ENCODE results near the gene KRT39. TPM values are rescaled to one million over a fixed set of nuclear protein-coding genes. Genes with fewer than 3 reads are reported as not detected.
A peak's percentile ranks its signal among the peaks of the same experiment; 100 is the strongest.

The KRT39 gene
- polyA plus RNA-seq: not detected
- long read RNA-seq, donor 1: 0 reads
- long read RNA-seq, donor 2: 0 reads
- long read RNA-seq, donor 3: 0 reads
- long read RNA-seq, donor 4: 0 reads
- long read RNA-seq, donor 5: 0 reads
- long read RNA-seq, donor 6: 0 reads
- long read RNA-seq, donor 7: 0 reads
- long read RNA-seq, donor 8: 0 reads
- long read RNA-seq, donor 9: 0 reads
- long read RNA-seq, donor 10: 0 reads
- long read RNA-seq, donor 11: 0 reads

DNA sequence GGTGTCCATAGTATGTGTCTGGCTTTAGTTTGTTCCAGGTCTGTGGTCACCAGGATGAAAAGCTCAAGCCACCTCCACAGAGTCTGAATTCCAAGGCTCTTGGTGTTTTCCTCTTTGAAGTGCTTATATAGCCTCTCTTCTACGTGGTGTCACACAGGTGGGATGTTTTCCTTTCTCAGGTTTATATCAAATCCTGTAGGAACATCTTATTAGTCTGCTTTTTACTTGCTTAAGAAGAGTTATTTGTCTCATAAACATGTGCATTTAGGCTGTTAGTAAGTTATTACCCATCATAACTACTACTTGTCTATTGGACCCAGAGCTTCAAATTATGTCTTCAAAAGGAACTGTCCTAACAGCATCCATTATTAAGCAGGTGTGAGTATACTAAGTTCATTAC is at the start of gene KRT39:
KRT39 (minus strand) TSS at position 101 of the 400 bp plus-strand sequence; CDS start at position 9, 92 bp downstream.
- DNase-seq: no peak
- Histone ChIP-seq H3K27ac (ENCODE audit: low read length) (no peak within 1 kb of the TSS), H3K36me3 (ENCODE audit: control insufficient read depth, insufficient read depth, low read length) (no peaks in the 10 kb centered on the region), H3K27me3 (ENCODE audit: control insufficient read depth, insufficient read depth, low read length) (no peaks in the 10 kb centered on the region), H3K4me3 (ENCODE audit: low read length) (no peak within 1 kb of the TSS), H3K4me1 (ENCODE audit: control insufficient read depth, insufficient read depth, low read length) (no peaks in the 10 kb centered on the region), H3K9me3 (ENCODE audit: control insufficient read depth, low read depth, low read length) (no peaks in the 10 kb centered on the region)
- no CpG with 5 or more reads among the region's 1 CpG for WGBS (ENCODE audit: insufficient coverage, low lambda C conversion rate)

DNA sequence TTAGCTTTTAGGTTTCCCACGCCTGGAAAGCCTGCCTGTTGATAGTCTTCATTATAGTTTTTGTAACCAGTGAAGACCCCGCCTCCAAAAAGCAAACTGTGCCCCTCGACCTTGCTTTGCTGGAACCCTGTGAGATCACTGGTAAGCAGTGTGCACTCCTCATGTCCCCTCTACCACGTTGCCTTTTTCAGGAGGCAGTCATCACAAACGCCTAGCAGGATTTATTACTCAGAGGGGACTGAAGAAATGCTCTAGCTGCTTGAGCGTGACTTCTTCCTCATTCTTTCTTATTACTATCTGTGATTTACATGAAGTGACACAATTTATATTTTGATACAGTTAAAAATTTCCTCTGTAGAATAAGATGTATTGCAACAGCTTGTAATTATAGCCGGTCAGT is 48.7 kb upstream of the KRT39 start:
- DNase-seq: no peak
- Histone ChIP-seq H3K36me3 (ENCODE audit: control insufficient read depth, insufficient read depth, low read length) (no peaks in the 10 kb centered on the region), H3K4me1 (ENCODE audit: control insufficient read depth, insufficient read depth, low read length) (no peaks in the 10 kb centered on the region), H3K27ac (ENCODE audit: low read length) (no peak overlapping the region), H3K27me3 (ENCODE audit: control insufficient read depth, insufficient read depth, low read length) (no peaks in the 10 kb centered on the region), H3K9me3 (ENCODE audit: control insufficient read depth, low read depth, low read length) (no peaks in the 10 kb centered on the region), H3K4me3 (ENCODE audit: low read length) (no peak overlapping the region)
- WGBS (ENCODE audit: insufficient coverage, low lambda C conversion rate): 100% methylated on average over 2 of the region's 7 CpGs

DNA sequence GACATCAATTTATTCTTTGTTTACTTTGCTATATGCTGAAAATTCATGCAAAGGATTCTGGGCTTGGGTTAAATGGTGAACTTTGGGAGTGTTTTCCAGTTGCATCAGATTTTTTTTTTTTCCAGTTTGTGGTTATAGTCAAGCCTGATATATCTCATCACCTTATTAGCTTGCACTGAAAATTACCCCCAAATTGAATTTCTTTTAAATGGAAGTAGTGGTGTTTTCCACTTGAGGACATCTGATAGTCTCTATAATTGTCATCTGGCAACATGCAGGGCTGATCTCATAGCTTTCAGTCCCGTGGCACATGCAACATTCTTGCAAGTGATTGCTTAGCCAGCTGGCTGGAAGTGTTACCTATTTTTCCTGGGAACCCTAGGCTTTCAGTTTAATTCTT is 46.9 kb upstream of the KRT39 start:
- no CpG with 5 or more reads among the region's 1 CpG for WGBS (ENCODE audit: insufficient coverage, low lambda C conversion rate)
- no peaks in the 10 kb centered on the region for H3K4me1 ChIP-seq (ENCODE audit: control insufficient read depth, insufficient read depth, low read length)
- no peaks in the 10 kb centered on the region for H3K36me3 ChIP-seq (ENCODE audit: control insufficient read depth, insufficient read depth, low read length)
- peaks cover 2% of the 10 kb centered on the region for H3K27me3 ChIP-seq (ENCODE audit: control insufficient read depth, insufficient read depth, low read length)
- H3K4me3 ChIP-seq (ENCODE audit: low read length): no peak overlapping the region
- H3K27ac ChIP-seq (ENCODE audit: low read length): no peak overlapping the region
- DNase-seq: no peak
- H3K9me3 ChIP-seq (ENCODE audit: control insufficient read depth, low read depth, low read length): no peaks in the 10 kb centered on the region

DNA sequence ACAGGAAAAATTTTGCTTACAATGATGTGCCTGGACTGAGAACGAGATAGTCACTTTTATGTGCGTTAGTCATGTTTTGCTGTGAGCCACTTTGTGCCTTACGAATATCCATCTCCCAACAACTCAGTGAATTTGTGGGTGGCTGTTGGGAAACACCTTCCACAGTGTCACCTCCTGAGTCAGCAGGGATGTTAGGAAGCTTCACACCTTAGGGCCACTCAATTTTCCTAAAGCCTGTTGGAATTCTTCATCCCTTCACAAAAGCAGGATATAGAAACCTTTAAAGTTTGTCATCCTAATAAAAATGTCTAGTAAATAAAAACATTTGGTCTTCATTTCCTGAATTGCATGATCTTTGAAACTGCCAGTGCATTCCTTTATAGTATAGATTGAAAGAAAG is 46.4 kb upstream of the KRT39 start:
- Histone ChIP-seq H3K36me3 (ENCODE audit: control insufficient read depth, insufficient read depth, low read length) (no peaks in the 10 kb centered on the region), H3K9me3 (ENCODE audit: control insufficient read depth, low read depth, low read length) (no peaks in the 10 kb centered on the region), H3K4me1 (ENCODE audit: control insufficient read depth, insufficient read depth, low read length) (no peaks in the 10 kb centered on the region), H3K27ac (ENCODE audit: low read length) (no peak overlapping the region), H3K4me3 (ENCODE audit: low read length) (no peak overlapping the region), H3K27me3 (ENCODE audit: control insufficient read depth, insufficient read depth, low read length) (peaks cover 2% of the 10 kb centered on the region)
- no CpG with 5 or more reads among the region's 3 CpGs for WGBS (ENCODE audit: insufficient coverage, low lambda C conversion rate)
- no peak for DNase-seq

DNA sequence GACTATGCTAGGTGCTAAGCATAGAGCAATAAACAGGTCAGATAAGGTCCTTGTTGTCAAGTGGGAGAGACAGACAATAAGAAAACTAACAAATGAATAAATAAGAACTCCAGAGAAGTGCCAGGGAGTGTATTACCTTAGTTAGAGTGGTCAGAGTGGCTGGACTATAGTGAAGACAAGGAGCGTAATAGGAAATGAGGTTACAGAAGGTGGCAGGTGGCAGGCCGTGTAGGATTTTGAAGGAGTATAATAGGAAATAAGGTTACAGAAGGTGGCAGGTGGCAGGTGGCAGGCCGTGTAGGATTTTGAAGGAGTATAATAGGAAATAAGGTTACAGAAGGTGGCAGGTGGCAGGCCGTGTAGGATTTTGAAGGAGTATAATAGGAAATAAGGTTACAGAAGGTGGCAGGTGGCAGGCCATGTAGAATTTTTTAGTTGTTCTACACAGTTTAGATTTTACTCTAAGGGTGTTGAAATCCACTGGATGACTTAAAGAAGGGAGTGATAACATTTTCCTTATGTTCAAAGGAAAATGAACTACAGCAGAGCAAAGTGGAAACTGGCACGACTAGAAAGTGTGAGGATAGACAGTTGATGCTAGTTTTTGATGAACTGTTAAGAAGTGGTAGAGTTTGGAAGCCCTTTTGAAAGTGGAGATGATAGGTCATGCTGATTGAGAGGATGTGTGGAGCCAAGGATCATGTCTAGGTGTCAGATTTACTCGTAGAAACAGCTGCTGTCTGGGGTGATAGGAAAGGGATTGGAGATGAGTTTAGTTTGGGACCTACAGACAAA is 45.8 kb upstream of the KRT39 start:
- Histone ChIP-seq H3K4me3 (ENCODE audit: low read length) (no peak overlapping the region), H3K27me3 (ENCODE audit: control insufficient read depth, insufficient read depth, low read length) (peaks cover 2% of the 10 kb centered on the region), H3K27ac (ENCODE audit: low read length) (no peak overlapping the region), H3K9me3 (ENCODE audit: control insufficient read depth, low read depth, low read length) (no peaks in the 10 kb centered on the region), H3K36me3 (ENCODE audit: control insufficient read depth, insufficient read depth, low read length) (no peaks in the 10 kb centered on the region), H3K4me1 (ENCODE audit: control insufficient read depth, insufficient read depth, low read length) (no peaks in the 10 kb centered on the region)
- DNase-seq: no peak
- 82% methylated on average over 5 of the region's 6 CpGs for WGBS (ENCODE audit: insufficient coverage, low lambda C conversion rate)

DNA sequence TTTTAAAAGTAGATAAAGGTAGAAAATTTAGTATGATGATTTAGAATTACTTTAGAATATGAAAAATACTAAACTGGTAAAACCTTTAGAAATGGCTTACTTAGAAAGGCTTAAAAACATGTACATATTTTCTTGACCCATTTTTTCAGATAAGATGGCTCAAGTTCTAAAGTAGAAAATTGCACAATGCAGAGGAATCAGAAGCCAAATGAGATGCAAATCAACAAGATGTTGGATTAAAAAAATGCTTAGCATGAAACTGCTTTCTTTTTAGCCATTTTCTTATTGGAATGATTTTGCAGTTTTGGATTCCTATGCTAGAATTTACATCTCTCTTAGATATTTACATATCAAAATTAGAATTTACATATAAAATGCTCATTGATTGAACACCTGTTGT is 43.7 kb upstream of the KRT39 start:
- H3K27ac ChIP-seq (ENCODE audit: low read length): no peak overlapping the region
- H3K4me3 ChIP-seq (ENCODE audit: low read length): no peak overlapping the region
- no peak for DNase-seq
- H3K4me1 ChIP-seq (ENCODE audit: control insufficient read depth, insufficient read depth, low read length): no peaks in the 10 kb centered on the region
- H3K27me3 ChIP-seq (ENCODE audit: control insufficient read depth, insufficient read depth, low read length): peaks cover 2% of the 10 kb centered on the region
- no peaks in the 10 kb centered on the region for H3K36me3 ChIP-seq (ENCODE audit: control insufficient read depth, insufficient read depth, low read length)
- H3K9me3 ChIP-seq (ENCODE audit: control insufficient read depth, low read depth, low read length): no peaks in the 10 kb centered on the region

DNA sequence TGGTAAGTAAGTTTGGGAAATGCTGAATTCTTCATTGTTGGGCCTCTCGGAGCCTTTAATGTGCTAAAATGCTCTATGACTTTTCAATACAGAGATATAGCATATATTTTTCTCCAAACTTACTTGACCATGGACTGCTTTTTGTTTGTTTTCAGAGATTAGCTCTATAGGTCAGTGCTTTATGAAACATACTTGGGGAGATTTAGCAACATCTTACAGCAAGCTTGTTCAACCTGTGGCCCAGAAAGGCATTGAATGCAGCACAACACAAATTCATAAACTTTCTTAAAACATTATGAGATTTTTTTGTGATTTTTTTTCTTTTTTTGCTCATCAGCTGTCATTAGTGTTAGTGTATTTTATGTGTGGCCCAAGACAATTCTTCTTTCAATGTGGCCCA is 43.2 kb upstream of the KRT39 start:
- no CpG with 5 or more reads among the region's 1 CpG for WGBS (ENCODE audit: insufficient coverage, low lambda C conversion rate)
- H3K4me3 ChIP-seq (ENCODE audit: low read length): no peak overlapping the region
- no peaks in the 10 kb centered on the region for H3K9me3 ChIP-seq (ENCODE audit: control insufficient read depth, low read depth, low read length)
- H3K36me3 ChIP-seq (ENCODE audit: control insufficient read depth, insufficient read depth, low read length): no peaks in the 10 kb centered on the region
- H3K27me3 ChIP-seq (ENCODE audit: control insufficient read depth, insufficient read depth, low read length): peaks cover 2% of the 10 kb centered on the region
- no peak overlapping the region for H3K27ac ChIP-seq (ENCODE audit: low read length)
- DNase-seq: no peak
- H3K4me1 ChIP-seq (ENCODE audit: control insufficient read depth, insufficient read depth, low read length): no peaks in the 10 kb centered on the region

DNA sequence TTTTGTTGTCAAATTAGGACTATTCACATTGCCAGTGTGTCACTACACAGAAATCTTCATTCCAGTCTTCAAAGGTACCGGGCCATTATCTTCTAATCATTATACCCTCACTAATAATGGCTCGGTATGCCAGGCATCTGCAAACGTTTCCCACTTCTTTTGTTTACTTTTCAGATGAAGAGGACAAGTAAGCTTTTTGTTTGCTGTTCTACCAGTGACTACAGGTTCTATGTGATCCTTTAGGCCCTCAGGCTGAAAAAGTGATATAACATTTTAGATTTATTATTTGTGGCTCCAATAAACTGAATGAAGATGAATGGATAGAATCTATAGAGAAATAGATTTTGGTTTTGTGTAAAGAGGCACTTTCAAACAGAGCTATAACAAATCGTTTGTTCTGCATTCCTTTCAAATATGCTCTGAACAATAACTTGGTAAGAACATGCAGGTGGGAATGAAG is 42.6 kb upstream of the KRT39 start:
- WGBS (ENCODE audit: insufficient coverage, low lambda C conversion rate): 75% methylated on average over 1 of the region's 4 CpGs
- Histone ChIP-seq H3K27me3 (ENCODE audit: control insufficient read depth, insufficient read depth, low read length) (peaks cover 2% of the 10 kb centered on the region), H3K36me3 (ENCODE audit: control insufficient read depth, insufficient read depth, low read length) (no peaks in the 10 kb centered on the region), H3K27ac (ENCODE audit: low read length) (no peak overlapping the region), H3K4me1 (ENCODE audit: control insufficient read depth, insufficient read depth, low read length) (no peaks in the 10 kb centered on the region), H3K9me3 (ENCODE audit: control insufficient read depth, low read depth, low read length) (no peaks in the 10 kb centered on the region), H3K4me3 (ENCODE audit: low read length) (no peak overlapping the region)
- no peak for DNase-seq

DNA sequence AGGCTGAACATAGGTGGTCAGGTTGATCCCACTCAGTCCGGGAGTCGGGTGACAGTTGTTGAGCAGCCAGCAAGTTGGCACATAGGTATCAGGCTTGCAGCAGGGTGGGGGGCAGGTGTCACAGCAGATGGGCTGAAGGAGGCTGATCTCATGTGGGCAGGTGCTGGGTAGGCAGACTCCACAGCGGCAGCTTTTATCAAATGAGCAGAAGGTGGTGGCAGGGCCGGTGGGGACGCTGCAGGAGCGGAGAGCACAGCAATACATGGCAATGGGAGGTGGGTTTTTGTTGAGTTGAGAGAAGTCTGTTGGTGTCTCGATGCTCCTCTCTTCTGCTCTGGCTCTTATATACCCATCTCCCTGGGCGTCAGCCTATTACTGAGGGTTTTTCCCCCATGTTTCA is 42.1 kb upstream of the KRT39 start, which contains the start of gene KRTAP3-1:
KRTAP3-1 (minus strand) TSS at position 318 of the 400 bp plus-strand sequence; CDS start at position 264, 54 bp downstream.
- H3K27ac ChIP-seq (ENCODE audit: low read length): no peak within 1 kb of the TSS
- peaks cover 2% of the 10 kb centered on the region for H3K27me3 ChIP-seq (ENCODE audit: control insufficient read depth, insufficient read depth, low read length)
- 83% methylated on average over 2 of the region's 8 CpGs for WGBS (ENCODE audit: insufficient coverage, low lambda C conversion rate)
- no peaks in the 10 kb centered on the region for H3K36me3 ChIP-seq (ENCODE audit: control insufficient read depth, insufficient read depth, low read length)
- no peaks in the 10 kb centered on the region for H3K9me3 ChIP-seq (ENCODE audit: control insufficient read depth, low read depth, low read length)
- no peak within 1 kb of the TSS for H3K4me3 ChIP-seq (ENCODE audit: low read length)
- DNase-seq: peak in 1 of 2 donors; percentile 7
- H3K4me1 ChIP-seq (ENCODE audit: control insufficient read depth, insufficient read depth, low read length): no peaks in the 10 kb centered on the region

DNA sequence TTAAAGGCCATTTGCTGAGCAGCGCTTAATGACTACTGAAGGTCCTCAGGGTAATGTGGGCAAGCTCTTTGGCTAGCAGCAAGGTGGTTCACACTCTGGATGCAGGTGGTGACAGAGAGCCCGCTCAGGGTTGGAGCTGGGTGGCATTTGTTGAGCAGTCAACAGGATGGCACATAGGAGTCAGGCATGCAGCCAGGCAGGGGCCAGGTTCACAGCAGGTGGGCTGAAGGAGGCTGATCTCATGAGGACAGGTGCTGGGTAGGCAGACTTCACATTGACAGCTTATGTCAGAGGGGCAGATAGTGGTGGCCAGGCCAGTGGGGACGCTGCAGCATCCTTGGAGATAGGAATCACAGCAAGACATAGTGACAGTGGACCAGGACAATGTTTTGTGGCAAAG is 37.6 kb upstream of the KRT39 start:
- H3K36me3 ChIP-seq (ENCODE audit: control insufficient read depth, insufficient read depth, low read length): no peaks in the 10 kb centered on the region
- no peaks in the 10 kb centered on the region for H3K4me1 ChIP-seq (ENCODE audit: control insufficient read depth, insufficient read depth, low read length)
- WGBS (ENCODE audit: insufficient coverage, low lambda C conversion rate): no CpG with 5 or more reads among the region's 3 CpGs
- no peaks in the 10 kb centered on the region for H3K9me3 ChIP-seq (ENCODE audit: control insufficient read depth, low read depth, low read length)
- H3K27ac ChIP-seq (ENCODE audit: low read length): no peak overlapping the region
- no peak for DNase-seq
- H3K27me3 ChIP-seq (ENCODE audit: control insufficient read depth, insufficient read depth, low read length): peaks cover 2% of the 10 kb centered on the region
- no peak overlapping the region for H3K4me3 ChIP-seq (ENCODE audit: low read length)

Data from large intestine (tissue), 12 donors.